Cardiac fibroblast (primary cell): ENCODE measurements around the gene PUM2.

Source experiments
- DNase-seq, 2 donors: peaks; one replicate each; pipeline versions ENCODE4 v3.0.0 to v3.0.0-alpha.2; 2010; ENCODE audit warnings: low read depth in 2 of 2
- H3K4me3 ChIP-seq, 2 donors: replicated peaks in 1 of 2; 1 replicate in 1 of 2; 2 replicates in 1 of 2; pipeline ENCODE4 v1.5.1; 2011; ENCODE audit warnings: low read depth in 2 of 2, low read length in 2 of 2, mild to moderate bottlenecking in 2 of 2, moderate library complexity in 1 of 2
- TF ChIP-seq, protein P1 (sequence below): IDR thresholded peaks from one replicate; pipeline ENCODE4 v1.5.1; 2011; ENCODE audit warnings: low read depth, mild to moderate bottlenecking, low read length, inconsistent platforms

PUM2 gene

DNA sequence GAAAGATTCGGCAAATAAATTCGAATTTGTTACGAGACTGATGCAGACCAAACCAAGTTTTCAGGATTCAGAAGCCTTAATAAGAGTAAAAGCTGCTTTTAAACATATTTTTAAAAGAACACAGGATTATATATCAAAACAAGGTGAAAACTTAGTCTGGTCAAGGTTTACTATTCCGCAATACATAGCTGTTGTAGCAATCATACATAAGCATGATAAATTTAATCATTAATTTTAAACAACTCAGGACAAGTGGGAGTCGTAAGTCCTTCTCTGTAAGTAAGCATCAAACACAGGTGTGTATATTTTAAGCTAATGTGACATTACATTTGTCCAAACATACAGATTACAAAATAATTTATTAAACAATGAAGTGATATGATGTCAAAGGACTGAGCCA is 57.7 kb downstream of the PUM2 start:
- no peak overlapping the region for H3K4me3 ChIP-seq
- TF ChIP-seq, protein P1, sequence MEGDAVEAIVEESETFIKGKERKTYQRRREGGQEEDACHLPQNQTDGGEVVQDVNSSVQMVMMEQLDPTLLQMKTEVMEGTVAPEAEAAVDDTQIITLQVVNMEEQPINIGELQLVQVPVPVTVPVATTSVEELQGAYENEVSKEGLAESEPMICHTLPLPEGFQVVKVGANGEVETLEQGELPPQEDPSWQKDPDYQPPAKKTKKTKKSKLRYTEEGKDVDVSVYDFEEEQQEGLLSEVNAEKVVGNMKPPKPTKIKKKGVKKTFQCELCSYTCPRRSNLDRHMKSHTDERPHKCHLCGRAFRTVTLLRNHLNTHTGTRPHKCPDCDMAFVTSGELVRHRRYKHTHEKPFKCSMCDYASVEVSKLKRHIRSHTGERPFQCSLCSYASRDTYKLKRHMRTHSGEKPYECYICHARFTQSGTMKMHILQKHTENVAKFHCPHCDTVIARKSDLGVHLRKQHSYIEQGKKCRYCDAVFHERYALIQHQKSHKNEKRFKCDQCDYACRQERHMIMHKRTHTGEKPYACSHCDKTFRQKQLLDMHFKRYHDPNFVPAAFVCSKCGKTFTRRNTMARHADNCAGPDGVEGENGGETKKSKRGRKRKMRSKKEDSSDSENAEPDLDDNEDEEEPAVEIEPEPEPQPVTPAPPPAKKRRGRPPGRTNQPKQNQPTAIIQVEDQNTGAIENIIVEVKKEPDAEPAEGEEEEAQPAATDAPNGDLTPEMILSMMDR: no peak
- no peak for DNase-seq

DNA sequence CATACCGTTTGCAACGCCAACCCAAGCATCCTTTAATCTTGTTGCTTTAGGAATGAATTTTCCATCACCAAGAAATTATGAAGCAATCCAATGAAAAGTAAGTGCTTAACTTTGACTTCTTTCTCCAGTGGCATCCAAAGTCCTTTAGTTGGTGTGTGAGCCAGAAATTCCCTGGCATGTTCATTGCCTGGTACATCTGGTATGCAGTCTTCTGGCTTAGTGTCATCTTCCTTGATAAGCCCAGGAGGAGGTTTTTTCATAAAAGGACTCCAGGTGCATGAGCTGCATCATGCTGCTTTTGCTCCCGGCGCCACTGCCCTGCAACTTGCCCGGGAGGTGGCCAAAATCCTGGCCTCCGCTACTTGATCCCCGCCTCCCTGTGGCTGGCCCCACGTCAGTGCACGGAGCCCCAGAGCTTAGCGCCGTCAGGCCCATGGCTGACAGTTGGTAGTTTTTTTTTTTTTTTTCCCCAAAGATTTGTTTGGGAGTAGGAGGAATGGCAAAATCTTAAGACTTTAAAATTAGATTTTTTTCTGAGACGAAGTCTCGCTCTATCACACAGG is 58.7 kb downstream of the PUM2 start:
- H3K4me3 ChIP-seq: no peak overlapping the region
- TF ChIP-seq, protein P1: no peak
- no peak for DNase-seq

DNA sequence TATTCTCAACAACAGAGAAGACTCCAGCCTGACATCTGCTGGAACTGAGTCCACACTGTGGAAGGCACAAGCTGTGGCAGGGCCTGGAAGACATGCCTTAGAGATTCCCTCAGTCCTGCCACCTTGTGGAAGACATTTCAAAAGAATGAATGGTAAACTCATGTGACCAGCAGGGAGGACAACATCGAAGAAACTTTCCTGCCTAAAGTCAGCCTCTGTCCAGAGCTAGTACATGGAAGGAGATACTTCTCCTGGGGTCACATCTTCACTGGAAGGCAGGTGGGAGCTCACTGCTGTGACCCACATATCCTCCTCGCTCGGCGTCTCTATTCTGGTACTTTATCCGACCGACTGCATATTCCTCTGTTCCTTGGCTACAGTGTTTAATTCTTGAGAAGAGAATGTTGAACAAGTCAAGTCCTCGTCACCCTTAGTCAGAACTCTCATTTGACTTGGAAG is 59.5 kb downstream of the PUM2 start:
- H3K4me3 ChIP-seq: no peak overlapping the region
- DNase-seq: peak; percentile 84 to 90
- TF ChIP-seq, protein P1: peak; percentile 73

DNA sequence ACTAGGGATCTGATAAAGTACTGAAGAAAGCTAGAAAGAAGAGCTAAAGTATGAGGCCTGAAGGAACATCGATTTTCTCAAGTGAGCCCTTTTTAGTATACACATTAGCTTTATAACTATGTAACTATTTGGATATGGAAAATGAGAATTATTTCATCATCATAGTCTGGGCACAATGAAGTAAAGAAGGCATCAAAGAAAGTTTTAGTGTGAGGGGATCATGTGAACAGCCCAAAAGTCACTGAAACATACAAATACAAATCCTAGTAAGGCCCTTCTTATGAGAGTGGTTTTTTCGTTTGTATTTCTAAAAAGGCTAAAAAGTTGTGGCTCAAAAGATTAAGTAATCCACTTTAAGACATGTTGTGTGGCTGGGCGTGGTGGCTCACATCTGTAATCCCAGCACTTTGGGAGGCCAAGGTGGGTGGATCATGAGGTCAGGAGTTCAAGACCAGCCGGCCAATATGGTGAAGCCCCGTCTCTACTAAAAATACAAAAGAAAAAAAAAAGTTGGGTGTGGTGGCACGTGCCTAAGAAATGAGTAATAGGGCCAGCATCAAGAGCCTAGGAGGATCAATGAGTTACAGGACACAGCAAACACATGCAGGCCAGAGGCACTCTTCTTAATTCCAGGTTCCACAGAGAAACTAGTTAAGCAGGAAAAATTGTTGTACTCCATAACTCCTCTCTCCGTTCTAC is 61.9 kb downstream of the PUM2 start:
- H3K4me3 ChIP-seq: no peak overlapping the region
- TF ChIP-seq, protein P1: no peak
- peak; percentile 20 to 71 for DNase-seq

DNA sequence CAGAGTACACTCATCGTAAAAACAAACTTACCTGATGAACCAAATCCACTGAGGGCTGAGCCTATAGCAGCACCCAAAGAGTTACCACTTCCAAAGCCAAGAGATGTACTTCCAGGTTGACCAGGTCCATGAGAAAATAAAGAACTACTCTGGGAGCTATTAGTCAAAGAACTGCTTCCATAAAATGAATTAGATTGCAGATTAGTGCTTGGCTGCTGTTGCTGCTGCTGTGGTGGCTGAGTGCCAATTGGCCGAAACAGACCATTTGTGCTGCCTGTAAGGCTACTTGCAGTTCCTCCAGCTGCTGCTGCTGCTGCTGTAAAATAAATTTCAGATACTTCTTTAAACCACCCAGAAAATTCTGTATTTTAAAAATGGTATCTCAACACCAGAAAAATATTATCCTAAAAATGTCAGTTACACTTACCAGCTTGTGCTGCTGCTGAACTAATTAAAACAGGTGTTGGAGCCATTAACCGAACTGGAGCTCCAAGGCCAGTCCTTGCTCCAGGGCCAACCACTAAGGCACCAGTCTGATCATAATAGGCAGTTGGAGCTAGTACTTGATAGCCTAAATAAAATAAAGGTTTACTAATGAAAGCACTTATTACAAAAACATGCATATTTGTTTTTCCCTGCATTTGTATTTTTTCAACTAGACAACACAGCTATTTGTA is 67.6 kb downstream of the PUM2 start:
- peak; percentile 31 to 90 for DNase-seq
- TF ChIP-seq, protein P1: no peak
- H3K4me3 ChIP-seq: no peak overlapping the region

DNA sequence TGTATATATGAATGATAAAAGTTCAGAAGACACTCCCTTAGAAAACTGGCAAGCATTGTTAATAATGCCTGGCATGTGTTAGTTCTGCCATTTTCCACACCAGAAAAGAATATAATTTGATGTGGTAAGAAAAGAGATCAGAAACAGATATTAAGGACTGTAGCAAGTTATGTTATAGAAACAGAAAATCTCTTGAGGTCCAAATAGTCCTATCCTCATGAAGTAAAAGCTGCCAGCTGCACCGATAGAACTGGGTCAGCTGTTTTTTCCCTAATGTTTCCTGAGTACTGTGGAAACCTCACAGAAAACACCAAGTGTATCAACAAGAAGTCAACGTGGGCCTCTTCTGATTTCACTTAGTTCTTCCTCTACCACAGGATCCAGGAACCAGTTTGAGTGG is 68.8 kb downstream of the PUM2 start:
- TF ChIP-seq, protein P1: no peak
- H3K4me3 ChIP-seq: no peak overlapping the region
- no peak for DNase-seq
